SU-DHL-6 (cell line): ENCODE results near the gene MAST4.

Source experiments
- H2AFZ ChIP-seq: fragments of 200-600 bp; sonication (generic); 2 replicates; pipeline ENCODE4 v1.6.1; 2014; ENCODE audit warnings: low read depth, mild to moderate bottlenecking, moderate library complexity, mixed read lengths, antibody characterized with exemption, low read length; ENCODE audit not compliant: severe bottlenecking
- H3F3A ChIP-seq: fragments of 200-600 bp; shearing (Covaris generic); 2 replicates; pipeline ENCODE4 v1.6.0; 2016; ENCODE audit warnings: antibody characterized with exemption, mild to moderate bottlenecking; ENCODE audit not compliant: insufficient read depth
- H3K27ac ChIP-seq: fragments of 200-600 bp; sonication (generic); 2 replicates; pipeline ENCODE4 v1.5.1; 2016; ENCODE audit warnings: low read depth, mild to moderate bottlenecking, low read length, moderate library complexity, mixed read lengths
- H3K27me3 ChIP-seq: fragments of 200-600 bp; sonication (generic), shearing (Covaris generic); 2 replicates; pipeline ENCODE4 v1.6.0; 2014; ENCODE audit warnings: mild to moderate bottlenecking, low read length
- H3K36me3 ChIP-seq: fragments of 200-600 bp; sonication (generic); 2 replicates; pipeline ENCODE4 v1.6.1; 2014; ENCODE audit warnings: mild to moderate bottlenecking, low read length, mixed read lengths
- H3K4me2 ChIP-seq: fragments of 300-600, 200-600 bp; shearing (Covaris generic), sonication (generic); 2 replicates; pipeline ENCODE4 v1.6.0; 2014; ENCODE audit warnings: low read length, low read depth, mild to moderate bottlenecking; ENCODE audit not compliant: poor library complexity, severe bottlenecking
- H3K4me3 ChIP-seq: fragments of 200-600 bp; sonication (generic); 2 replicates; pipeline ENCODE4 v1.5.1; 2014; ENCODE audit warnings: antibody characterized with exemption, low read length, mild to moderate bottlenecking, mixed read lengths; ENCODE audit not compliant: insufficient read depth, poor library complexity, severe bottlenecking
- H3K79me2 ChIP-seq: fragments of 200-600 bp; sonication (generic); 2 replicates; pipeline ENCODE4 v1.6.1; 2014; ENCODE audit warnings: mild to moderate bottlenecking, low read length, moderate library complexity; ENCODE audit not compliant: insufficient read depth
- H3K9ac ChIP-seq: fragments of 200-600 bp; sonication (generic); 2 replicates; pipeline ENCODE4 v1.7.0; 2014; ENCODE audit warnings: mild to moderate bottlenecking, low read length
- H3K9me2 ChIP-seq: fragments of 200-600 bp; sonication (generic); replicated peaks from 2 replicates; pipeline ENCODE4 v1.6.1; 2014; ENCODE audit warnings: low read length; ENCODE audit not compliant: insufficient read depth
- H3K9me3 ChIP-seq: fragments of 200-600 bp; sonication (generic); 2 replicates; pipeline ENCODE4 v1.6.1; 2014; ENCODE audit warnings: low read length, mixed read lengths; ENCODE audit not compliant: insufficient read depth
- H4K20me1 ChIP-seq: fragments of 200-600 bp; sonication (generic); 2 replicates; pipeline ENCODE4 v1.6.1; 2014; ENCODE audit warnings: low read depth, mild to moderate bottlenecking, antibody characterized with exemption, low read length, moderate library complexity, mixed read lengths
- EZH2phosphoT487 ChIP-seq: fragments of 200-600 bp; sonication (generic), shearing (Covaris generic); conservative IDR thresholded peaks from 2 replicates; pipeline ENCODE4 v1.6.1; 2018; ENCODE audit warnings: mild to moderate bottlenecking, antibody characterized with exemption, low read length, moderate library complexity, mixed read lengths
- TF ChIP-seq, protein P1 (sequence below): fragments of 200-600 bp; sonication (generic); IDR thresholded peaks from one replicate; pipeline ENCODE4 v1.5.1; 2017; ENCODE audit warnings: antibody characterized with exemption, mild to moderate bottlenecking, low read length, moderate library complexity; ENCODE audit not compliant: insufficient read depth, poor library complexity, severe bottlenecking

The MAST4 gene

GRCh38 chr5:67115817-67116216 lies 519.6 kb downstream of the MAST4 start:
- H3K27ac ChIP-seq, result no peak overlapping the region
- H3K9ac ChIP-seq, result no peak overlapping the region
- TF ChIP-seq, protein P1, sequence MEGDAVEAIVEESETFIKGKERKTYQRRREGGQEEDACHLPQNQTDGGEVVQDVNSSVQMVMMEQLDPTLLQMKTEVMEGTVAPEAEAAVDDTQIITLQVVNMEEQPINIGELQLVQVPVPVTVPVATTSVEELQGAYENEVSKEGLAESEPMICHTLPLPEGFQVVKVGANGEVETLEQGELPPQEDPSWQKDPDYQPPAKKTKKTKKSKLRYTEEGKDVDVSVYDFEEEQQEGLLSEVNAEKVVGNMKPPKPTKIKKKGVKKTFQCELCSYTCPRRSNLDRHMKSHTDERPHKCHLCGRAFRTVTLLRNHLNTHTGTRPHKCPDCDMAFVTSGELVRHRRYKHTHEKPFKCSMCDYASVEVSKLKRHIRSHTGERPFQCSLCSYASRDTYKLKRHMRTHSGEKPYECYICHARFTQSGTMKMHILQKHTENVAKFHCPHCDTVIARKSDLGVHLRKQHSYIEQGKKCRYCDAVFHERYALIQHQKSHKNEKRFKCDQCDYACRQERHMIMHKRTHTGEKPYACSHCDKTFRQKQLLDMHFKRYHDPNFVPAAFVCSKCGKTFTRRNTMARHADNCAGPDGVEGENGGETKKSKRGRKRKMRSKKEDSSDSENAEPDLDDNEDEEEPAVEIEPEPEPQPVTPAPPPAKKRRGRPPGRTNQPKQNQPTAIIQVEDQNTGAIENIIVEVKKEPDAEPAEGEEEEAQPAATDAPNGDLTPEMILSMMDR, result no peak
- TF ChIP-seq EZH2phosphoT487, result no peak

GRCh38 chr5:67118050-67118620 lies 521.9 kb downstream of the MAST4 start:
- H3K36me3 ChIP-seq, result no peaks in the 10 kb centered on the region
- no peak overlapping the region for H3K27ac ChIP-seq
- no peaks in the 10 kb centered on the region for H3K9me3 ChIP-seq
- H2AFZ ChIP-seq, result no peak overlapping the region
- H3K4me2 ChIP-seq, result no peak overlapping the region
- H4K20me1 ChIP-seq, result no peaks in the 10 kb centered on the region
- no peak overlapping the region for H3K4me3 ChIP-seq
- H3F3A ChIP-seq, result no peaks in the 10 kb centered on the region
- H3K9ac ChIP-seq, result no peak overlapping the region
- no peaks in the 10 kb centered on the region for H3K9me2 ChIP-seq
- no peak for TF ChIP-seq EZH2phosphoT487
- TF ChIP-seq, protein P1, result no peak
- no peaks in the 10 kb centered on the region for H3K79me2 ChIP-seq
- H3K27me3 ChIP-seq, result no peaks in the 10 kb centered on the region

More at GRCh38 chr5:67115817-67116216, 519.6 kb downstream of the MAST4 start:
- Histone ChIP-seq H2AFZ (no peak overlapping the region), H3K4me3 (no peak overlapping the region), H3K9me2 (no peaks in the 10 kb centered on the region), H3K27me3 (no peaks in the 10 kb centered on the region), H3K79me2 (no peaks in the 10 kb centered on the region), H3K9me3 (no peaks in the 10 kb centered on the region), H3F3A (no peaks in the 10 kb centered on the region), H3K36me3 (no peaks in the 10 kb centered on the region), H3K4me2 (no peak overlapping the region), H4K20me1 (no peaks in the 10 kb centered on the region)

DNA sequence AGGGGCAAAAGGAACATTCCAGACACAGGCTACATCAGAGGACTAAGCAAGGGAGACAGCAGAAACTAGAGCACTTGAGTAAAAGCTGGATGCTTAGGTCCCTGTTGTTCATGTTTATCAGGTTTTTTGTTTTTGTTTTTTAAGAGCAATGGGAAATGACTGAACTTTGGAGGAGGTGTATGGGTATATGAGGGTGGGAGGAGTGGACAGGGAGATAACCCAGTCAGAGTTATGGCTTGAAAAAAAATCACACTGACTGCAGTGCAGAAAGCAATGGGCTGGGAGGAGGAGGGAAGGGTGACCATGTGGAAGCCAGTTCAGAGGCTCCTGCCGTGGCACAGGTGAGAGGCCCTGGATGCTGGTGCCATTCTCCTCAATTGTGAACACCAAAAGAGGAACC lies 522.8 kb downstream of the MAST4 start:
- Histone ChIP-seq H3K27ac (no peak overlapping the region), H3F3A (no peaks in the 10 kb centered on the region), H3K4me3 (no peak overlapping the region), H3K27me3 (no peaks in the 10 kb centered on the region), H3K79me2 (no peaks in the 10 kb centered on the region), H4K20me1 (no peaks in the 10 kb centered on the region), H2AFZ (no peak overlapping the region), H3K36me3 (no peaks in the 10 kb centered on the region), H3K9ac (no peak overlapping the region), H3K9me2 (no peaks in the 10 kb centered on the region), H3K4me2 (no peak overlapping the region), H3K9me3 (no peaks in the 10 kb centered on the region)
- TF ChIP-seq EZH2phosphoT487, result no peak
- TF ChIP-seq, protein P1, result no peak
